HG03558 (cell line): Measurements from ENCODE around the gene CEP170.

Source experiments
- ATAC-seq: cut with Tn5 transposase; IDR thresholded peaks from one replicate; pipeline ENCODE4 v1.9.1; 2021; ENCODE audit warnings: moderate number of reproducible peaks; ENCODE audit not compliant: unreplicated experiment; ENCODE audit errors: extremely low read depth

Gene CEP170

DNA sequence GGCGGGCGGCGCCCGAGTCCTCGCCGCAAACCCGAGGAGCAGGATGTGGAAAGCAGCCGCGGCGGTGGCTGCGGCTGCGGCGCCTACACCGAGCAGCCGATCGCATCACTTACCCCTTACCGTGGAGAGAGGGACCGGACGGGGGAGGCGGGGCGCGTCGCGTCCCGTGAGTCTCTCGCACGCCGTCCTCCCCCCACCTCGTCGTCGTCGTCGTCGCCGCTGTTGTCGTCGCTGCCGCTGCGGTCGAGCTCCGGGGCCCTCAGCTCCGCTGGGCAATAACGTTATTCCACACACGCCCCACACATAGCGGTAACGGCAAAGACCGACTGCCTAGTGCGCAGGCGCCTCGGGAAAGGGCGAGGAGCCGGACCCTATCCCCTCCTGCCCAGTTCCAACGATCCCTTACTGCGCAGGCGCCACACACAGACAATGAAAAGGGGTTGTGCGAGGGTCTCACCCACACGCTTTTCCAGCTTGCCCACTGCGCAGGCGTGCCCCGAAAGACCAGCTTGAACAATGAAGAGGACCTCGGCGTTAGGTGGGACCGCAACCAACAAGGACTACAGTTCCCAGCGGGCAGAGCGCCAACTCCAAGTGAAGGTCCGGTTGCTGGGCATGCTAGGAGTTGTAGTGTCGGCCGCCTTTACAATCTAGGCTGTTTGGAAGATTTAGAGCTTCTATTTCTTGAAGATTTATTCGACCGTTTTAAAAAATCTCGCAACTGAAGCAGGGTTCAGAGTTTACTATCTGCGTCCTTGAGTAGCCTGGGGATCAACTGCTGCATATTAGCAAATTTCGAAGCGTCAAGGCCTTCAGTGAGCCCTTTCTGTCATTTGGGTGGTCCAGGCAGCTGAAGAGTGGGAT, at the start of gene CEP170:
TSS of gene CEP170 (minus strand) at position 355 of the 864 bp plus-strand sequence. CDS start 30,001 bp downstream, outside the sequence.
- peak; percentile 19 for ATAC-seq

DNA sequence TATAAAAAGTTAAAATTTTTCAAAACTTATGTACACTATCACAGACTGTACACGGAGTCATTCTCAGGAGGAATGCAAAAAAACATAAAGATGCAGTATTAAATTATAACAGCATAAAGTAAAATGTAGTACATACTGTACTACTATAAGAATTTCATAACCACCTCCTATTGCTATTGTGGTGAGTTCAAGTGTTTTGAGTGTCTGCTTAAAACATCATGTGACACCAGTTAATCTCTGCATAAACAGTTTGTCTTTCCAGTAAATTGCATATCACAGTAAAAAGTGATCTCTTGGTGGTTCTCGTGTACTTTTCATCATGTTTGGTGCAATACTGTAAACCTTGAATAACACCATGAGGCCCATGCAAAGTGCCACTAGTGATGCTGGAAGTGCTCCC, 46.0 kb upstream of the CEP170 start:
- ATAC-seq = no peak

DNA sequence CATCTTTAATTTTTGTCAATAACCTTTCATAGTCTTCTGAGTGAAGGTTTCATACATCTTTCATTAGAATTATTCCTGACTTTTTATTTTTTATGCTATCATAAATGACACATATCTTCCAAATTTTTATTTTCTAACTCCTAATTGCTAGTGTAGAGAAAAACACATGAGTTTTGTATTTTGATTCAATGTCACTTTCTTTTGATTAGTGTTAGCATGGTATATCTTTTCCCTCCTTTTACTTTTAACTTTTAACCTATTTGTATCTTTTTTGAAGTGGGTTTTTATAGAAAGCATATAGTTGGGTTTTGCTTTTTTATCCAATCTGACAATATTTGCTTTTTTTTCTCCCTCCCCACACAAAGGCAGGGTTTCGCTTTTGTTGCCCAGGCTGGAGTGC, 44.0 kb upstream of the CEP170 start:
- no peak for ATAC-seq

DNA sequence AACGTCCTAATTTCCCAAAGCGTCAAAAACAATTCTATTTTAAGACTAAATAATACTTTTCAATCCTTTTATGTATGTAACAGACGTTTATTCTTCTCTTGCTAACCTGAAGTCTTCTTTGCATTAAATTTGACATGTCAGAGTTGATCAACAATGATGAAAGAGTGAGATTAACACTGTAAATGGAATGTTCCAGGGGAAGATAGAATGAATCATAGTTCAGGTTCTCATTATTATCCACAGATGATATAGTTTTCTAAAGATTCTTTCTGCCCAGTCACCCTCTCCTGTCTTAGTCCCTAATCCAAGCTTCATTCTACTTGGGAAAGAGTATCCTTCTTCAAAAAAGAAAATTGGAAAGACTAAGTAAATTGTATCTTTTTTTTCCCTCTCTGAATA, 39.6 kb upstream of the CEP170 start:
- ATAC-seq = no peak

DNA sequence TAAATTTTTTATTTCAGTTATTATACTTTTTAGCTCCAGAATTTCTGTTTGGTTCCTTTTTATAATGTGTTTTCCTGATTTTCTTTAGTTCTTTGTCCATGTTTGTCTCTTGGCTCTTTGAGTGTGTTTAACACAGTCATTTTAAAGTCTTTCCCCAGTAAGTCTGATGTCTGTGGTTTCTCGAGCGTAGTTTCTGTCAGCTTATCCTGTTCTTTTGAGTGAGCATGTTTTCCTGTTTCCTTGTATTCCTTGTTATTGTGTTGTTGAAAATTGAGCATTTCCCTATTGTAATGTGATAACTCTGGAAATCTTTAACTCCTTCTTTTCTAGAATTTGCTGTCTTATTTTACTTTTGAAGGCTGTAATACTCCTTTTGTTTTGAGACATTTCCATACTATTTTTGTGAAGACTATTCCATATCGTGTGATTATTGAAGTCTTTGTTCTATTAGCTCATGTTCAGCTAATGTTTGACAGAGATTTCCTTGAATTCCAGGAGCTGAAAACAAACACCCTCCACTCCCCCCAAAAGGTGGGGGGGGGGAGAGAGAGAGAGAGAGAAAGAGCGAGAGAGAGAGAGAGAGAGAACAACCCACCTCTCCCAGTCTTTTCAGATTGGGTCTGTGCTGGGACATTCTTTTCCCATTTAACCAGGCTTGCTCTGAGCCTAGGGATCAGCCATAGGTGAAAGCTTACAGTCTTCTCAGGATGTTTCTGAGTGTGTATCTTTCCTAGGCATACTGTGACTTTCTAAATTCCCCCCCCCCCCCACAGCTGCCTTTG, 39.1 kb upstream of the CEP170 start:
- no peak for ATAC-seq

DNA sequence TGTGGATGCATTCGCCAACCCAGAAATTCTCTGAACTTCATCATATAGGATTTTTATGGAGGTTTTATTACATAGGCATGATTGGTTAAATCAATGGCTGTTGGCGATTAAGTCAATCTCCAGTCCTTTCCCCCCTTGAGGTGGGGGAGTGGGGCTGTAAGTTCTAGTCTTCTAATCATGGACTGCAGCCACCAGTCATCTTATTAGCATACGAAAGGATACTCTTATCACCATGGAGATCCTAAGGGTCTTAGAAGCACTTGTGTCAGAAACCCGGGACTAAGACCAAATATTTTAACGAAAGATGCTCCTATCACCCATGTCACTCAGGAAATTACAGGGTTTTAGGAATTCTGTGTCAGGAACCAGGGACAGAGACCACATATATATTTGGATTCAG, 37.0 kb upstream of the CEP170 start:
- no peak for ATAC-seq

DNA sequence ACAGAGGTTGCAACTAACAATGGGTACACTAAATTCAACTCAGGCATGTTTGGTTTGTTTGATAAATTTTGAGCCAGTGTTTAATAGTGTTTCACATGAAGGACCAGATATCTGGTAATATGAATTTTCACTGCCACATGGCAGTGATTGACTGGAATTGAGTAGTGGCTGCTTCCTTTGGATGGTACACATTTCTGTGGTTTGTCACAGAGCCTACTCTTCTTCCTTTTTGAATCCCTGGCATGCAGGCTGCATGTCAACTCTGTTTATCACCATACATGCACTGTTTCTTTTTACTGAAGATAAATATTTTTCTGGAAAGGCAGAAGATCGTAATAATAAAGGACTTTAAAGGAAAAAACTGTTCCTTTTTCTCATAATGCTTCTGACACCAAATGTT, 36.2 kb upstream of the CEP170 start:
- ATAC-seq = no peak

DNA sequence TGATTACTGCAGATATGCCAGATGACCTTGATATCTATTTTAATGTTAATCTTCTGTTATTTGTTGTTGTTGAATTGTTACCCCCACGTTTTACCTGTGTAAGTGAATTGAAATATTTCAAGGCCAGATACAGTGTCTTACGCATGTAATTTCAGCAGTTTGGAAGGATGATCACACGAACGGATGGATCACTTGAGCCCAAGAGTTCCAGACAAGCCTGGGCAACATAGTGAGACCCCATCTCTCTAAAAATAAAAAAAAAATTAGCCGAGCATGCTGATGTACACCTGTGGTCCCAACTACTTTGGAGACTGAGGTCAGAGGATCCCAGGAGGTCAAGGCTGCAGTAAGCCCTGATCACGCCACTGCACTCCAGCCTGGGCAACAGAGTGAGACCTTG, 33.0 kb upstream of the CEP170 start:
- ATAC-seq = no peak

DNA sequence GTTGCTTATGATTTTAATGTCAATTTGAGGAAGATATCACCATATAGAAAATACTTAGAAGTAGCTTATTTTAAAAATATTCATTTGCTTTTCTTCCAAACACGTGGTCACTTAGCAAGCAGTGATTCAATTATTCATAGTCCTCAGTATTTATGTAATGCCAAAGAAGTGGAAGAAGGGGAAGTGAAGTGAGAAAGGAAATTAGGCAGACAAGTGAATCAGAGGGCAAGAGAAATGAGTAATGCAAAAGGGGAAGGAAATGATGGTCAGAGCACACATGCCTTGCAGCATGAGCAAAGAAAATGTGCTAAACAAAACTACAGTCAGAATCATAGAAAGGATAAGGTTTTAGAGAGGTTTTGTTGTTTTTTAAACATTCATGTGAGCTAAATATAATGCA, 32.6 kb upstream of the CEP170 start:
- peak; percentile 95 for ATAC-seq

DNA sequence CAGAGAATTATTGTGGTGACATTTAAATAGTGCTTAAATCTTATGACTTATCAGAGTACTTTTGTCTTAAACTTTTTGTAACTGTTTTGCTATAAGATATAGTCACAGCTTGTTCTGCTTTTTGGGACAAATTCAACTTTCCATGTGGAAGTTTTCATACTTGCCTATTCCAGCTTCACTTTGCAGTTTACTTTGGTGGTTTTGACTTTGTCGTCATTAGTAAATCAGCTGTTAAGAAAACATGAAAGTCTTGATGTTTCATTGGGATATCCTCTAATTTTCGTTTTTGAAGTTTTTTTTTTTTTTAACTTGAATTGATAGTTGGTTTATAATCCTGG, 32.0 kb upstream of the CEP170 start:
- no peak for ATAC-seq

DNA sequence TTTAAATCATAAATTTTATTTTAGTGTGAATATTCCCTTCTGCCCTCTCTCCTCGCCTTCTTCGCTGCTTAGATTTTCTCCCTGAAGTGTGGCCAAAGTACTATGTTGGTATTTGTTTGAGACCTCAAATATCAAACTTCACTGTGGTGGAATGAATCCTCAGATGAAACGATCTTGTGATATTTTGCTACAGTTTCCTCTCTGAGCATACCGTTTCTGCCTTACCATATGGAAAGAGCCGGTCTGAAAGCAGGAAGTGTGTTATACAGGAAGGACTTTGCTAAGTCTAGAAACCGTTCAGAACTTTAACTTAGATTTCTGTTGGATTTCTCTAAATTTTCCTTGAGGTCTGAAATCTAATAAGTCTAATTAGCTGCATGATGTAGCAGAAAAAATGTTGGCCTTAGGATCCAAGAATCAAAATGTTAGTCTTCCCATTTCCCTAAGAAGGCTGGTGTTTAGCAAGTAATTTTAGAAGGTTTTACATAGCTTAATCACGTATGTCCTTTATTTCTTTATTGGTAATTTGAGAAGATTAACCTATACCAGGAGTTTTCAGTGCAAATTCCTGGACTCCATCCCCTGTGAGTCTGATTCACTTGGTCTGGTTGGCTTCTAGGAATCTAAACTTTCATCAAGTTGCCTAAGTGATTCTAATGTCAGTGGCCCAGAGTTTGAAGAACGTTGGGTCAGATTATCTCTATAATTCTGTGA, 31.5 kb upstream of the CEP170 start:
- ATAC-seq = no peak

DNA sequence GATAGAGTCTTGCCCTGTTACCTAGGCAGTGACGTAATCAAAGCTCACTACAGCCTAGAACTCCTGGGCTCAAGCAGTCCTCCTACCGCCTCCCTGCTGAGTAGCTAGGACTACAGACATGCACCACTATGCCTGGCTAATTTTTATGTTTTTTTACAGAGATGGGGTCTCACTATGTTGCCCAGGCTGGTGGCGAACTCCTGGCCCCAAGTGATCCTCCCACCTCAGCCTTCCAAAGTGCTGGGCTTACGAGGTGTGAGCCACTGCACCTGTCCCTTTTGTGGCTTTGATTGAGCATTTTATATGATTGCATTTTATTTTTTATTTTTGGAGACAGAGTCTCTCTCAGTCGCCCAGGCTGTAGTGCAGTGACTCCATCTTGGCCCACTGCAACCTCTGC, 26.6 kb upstream of the CEP170 start:
- ATAC-seq = no peak

DNA sequence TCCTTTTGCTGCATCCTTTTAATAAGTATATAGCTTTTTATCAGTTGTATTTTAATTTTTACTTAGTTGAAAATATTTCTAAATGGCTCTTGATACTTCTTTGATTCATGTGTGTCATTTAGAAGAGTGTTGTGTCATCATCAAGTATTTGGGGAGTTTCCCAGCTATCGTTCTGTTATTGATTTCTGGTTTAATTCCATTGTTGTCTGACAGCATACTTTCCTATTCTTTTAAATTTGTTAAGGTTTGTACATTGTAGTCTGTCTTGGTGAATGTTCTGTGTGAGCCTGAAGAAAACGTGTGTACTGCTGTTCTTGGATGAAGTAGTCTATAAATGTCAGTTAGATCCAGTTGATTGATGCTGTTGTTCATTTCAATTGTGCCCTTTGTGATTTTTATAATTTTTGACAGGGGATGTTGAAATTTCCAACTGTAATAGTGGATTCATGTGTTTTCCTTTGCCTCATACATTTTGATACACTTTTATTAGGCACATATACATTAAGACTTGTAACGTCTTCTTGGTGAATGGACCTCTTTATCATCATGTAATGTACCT, 25.6 kb upstream of the CEP170 start:
- no peak for ATAC-seq

DNA sequence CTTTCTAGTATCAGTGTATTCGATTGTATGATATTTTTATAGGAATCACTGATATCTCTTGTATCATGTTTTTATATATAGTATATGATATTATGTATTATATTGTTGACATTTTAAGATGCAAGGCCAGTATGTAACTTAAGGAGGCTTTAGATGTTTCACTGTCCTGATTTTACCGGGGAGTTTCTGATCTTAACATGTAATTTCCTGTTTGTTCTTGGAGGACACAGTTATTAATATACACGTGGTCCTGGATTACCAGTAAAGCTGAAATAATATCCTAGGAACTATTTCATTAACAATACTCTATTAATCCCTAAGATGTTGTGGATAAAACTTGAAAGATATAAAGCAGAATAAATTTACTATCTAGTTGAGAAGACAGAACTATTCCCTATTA, 20.2 kb upstream of the CEP170 start:
- ATAC-seq = no peak

DNA sequence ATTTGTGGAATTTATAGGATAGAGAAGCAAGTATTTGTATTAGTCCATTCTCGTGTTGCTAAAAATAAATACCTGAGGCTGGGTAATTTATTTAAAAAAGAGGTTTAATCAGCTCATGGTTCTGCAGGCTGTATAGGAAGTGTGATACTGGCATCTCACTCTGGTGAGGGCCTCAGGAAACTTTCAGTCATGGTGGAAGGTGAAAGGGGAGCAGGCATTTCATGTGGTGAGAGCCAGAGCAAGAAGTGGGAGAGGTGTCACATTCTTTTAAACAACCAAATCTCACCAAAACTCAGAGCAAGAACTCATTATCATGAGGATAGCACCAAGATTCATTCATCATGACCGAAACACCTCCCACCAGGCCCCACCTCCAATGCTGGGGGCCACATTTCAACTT, 18.9 kb upstream of the CEP170 start:
- ATAC-seq = no peak

DNA sequence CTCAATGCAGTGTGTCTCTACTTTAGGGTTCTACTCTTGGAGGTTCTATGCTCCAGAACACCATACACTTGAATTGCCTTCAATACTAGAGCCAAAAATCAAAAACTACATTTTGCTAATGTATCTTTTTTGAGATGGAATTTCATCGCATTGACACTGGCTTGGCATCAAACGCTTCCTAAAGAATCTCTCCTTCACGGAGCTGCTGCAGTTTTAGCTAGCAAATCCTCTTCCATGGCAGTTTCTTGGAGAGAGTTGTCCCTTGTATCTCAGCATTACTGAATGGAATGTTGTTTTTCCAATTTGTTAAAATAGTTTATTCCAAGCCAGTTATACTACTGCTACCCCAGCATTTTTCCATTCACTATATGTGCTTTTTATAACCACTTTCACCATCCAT, 18.4 kb upstream of the CEP170 start:
- ATAC-seq = no peak

DNA sequence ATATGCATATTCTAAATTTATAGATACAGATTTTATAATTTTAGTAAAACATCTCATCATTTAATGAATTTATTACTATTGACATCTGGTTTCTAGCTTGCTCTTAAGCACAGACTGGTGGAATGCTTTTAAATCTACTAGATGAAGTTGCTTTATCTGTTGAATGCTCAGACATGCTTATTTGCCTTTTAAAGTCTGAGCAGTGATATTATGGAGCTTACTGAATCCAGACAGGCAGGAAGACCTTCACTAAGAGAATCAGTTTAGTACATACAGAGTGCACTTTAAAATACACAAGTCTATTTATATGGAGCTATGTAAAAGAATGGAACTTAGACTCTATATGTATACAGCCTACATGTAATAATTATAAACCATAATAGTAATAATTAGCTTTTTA, 17.3 kb upstream of the CEP170 start:
- no peak for ATAC-seq

DNA sequence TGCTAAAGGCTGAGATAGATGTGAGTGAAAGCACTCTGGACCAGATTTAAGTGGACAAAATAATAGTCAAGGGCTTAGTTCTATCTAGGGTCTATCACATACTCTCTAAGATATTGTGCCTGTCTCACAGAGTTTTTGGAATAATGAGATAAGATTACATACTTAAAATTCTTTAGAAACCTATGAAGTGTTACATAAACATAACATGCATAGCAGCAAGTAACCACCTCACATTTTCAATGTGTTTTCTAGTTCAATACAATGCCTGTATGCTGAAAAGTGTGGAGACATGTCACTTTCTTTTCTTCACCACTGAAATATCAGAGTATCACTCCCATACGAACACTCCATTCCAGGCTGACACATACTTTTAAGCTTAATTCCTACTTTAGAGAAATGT, 16.9 kb upstream of the CEP170 start:
- no peak for ATAC-seq

DNA sequence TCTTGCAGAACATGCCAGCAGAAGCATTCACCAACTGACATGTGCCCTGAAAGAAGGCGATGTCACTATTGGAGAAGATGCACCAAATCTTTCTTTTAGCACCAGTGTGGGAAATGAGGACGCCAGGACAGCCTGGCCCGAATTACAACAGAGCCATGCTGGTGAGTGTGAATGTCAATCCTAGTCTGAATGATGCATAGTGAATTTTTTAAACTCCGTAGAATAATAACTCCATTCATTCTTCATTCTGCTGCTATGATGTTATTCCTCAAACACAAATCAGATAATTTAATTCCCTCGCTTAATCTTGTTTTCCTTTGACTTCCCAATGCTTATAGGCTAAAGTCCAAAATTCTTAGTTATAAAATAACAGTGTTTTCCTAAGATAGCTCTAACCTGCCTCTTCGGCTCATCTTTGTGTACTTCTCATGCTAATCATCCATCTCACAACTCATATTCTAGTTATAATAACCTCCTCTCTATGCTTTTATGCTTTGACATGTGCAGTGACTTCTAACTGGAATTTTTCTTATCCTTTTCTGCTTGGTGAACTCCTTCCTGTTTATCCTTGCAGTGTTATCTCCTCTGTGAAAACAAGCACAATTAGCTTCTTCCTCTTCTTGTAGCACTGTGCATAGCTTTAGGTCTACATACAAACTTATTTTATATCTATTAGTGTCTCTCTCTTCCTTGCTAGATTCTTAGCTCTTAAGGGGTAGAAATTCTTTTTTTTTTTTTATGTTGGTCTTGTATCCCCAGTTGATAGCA, 15.2 kb upstream of the CEP170 start:
- ATAC-seq = no peak

DNA sequence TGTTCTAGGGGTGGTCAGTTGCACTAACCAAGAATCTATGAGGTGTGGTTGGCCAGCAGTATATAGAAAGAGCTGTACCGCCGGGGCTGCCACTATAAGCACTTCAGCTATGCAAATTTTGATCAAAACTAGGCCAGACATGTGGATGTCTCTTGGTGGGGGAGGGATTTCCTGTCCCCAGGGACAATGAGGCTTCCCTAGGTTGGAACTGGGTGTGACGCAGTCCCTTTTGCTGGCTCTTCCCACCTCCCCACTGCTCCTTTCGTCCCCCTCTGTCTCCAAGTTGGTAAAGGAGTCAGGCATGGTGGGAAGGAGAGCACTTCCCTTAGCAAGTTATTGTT, 14.3 kb upstream of the CEP170 start:
- ATAC-seq = peak; percentile 63
